ENCODE data around the gene SYNE1. TPM values are rescaled to one million over a fixed set of nuclear protein-coding genes. Genes with fewer than 3 reads are reported as not detected.

The SYNE1 gene
- total RNA-seq, 1 experiment from 2014 or later: 23.0 TPM

GRCh38 chr6:152123076-152123475 is 514.1 kb downstream of the SYNE1 start:
- ChIA-PET POLR2A (no interaction called here), CTCF (no interaction called here)
- Mint-ChIP-seq H3K27me3 (ENCODE audit: insufficient read depth, unreplicated experiment) (no peaks in the 10 kb centered on the region), H3K36me3 (ENCODE audit: insufficient read depth, unreplicated experiment) (no peaks in the 10 kb centered on the region), H3K4me1 (ENCODE audit: low read depth, unreplicated experiment) (no peaks in the 10 kb centered on the region), H3K9me3 (ENCODE audit: unreplicated experiment) (no peaks in the 10 kb centered on the region), H3K27ac (ENCODE audit: unreplicated experiment) (no peak overlapping the region), H3K4me3 (ENCODE audit: unreplicated experiment) (no peak overlapping the region)
- no peaks in the 10 kb centered on the region for H3K9me3 ChIP-seq
- intact Hi-C loops (cut with micrococcal nuclease; ENCODE audit: unreplicated experiment): loop anchor here (10.0 kb wide), 1 partner anchor 688 kb away; no protein-coding TSS in a partner anchor
- no peak for TF ChIP-seq CTCF (IDR thresholded peaks at IDR 0.05; ENCODE audit: insufficient read depth in 1 of 2, low read depth in 1 of 2, low read length in 1 of 2, severe bottlenecking in 1 of 2, unreplicated experiment in 1 of 2)
- BruUV-seq (replicated peaks): no TSS peak
- DNase-seq: no peak
- H3K36me3 ChIP-seq (ENCODE audit: control insufficient read depth, insufficient read depth, low read length): no peaks in the 10 kb centered on the region
- H3K4me1 ChIP-seq: no peaks in the 10 kb centered on the region
- no peaks in the 10 kb centered on the region for H3K27me3 ChIP-seq (replicated peaks; ENCODE audit: control insufficient read depth, insufficient read depth, low read length)
- H3K4me3 ChIP-seq (ENCODE audit: low read depth, low read length): no peak overlapping the region

GRCh38 chr6:152122434-152122833 is 514.7 kb downstream of the SYNE1 start:
- H3K9me3 Mint-ChIP-seq (ENCODE audit: unreplicated experiment): no peaks in the 10 kb centered on the region
- Histone ChIP-seq H3K27me3 (replicated peaks; ENCODE audit: control insufficient read depth, insufficient read depth, low read length) (no peaks in the 10 kb centered on the region), H3K4me3 (ENCODE audit: low read depth, low read length) (no peak overlapping the region), H3K9me3 (no peaks in the 10 kb centered on the region), H3K36me3 (ENCODE audit: control insufficient read depth, insufficient read depth, low read length) (no peaks in the 10 kb centered on the region), H3K4me1 (no peaks in the 10 kb centered on the region)
- no peak overlapping the region for H3K27ac Mint-ChIP-seq (ENCODE audit: unreplicated experiment)
- intact Hi-C loops (cut with micrococcal nuclease; ENCODE audit: unreplicated experiment): loop anchor here (10.0 kb wide), 1 partner anchor 688 kb away; no protein-coding TSS in a partner anchor
- no peak for TF ChIP-seq CTCF (IDR thresholded peaks at IDR 0.05; ENCODE audit: insufficient read depth in 1 of 2, low read depth in 1 of 2, low read length in 1 of 2, severe bottlenecking in 1 of 2, unreplicated experiment in 1 of 2)
- H3K4me1 Mint-ChIP-seq (ENCODE audit: low read depth, unreplicated experiment): no peaks in the 10 kb centered on the region
- DNase-seq: no peak
- H3K36me3 Mint-ChIP-seq (ENCODE audit: insufficient read depth, unreplicated experiment): no peaks in the 10 kb centered on the region
- CTCF ChIA-PET: no interaction called here
- H3K4me3 Mint-ChIP-seq (ENCODE audit: unreplicated experiment): no peak overlapping the region
- POLR2A ChIA-PET: no interaction called here
- H3K27me3 Mint-ChIP-seq (ENCODE audit: insufficient read depth, unreplicated experiment): no peaks in the 10 kb centered on the region
- no TSS peak for BruUV-seq (replicated peaks)

GRCh38 chr6:152121910-152122309 is 515.3 kb downstream of the SYNE1 start:
- POLR2A ChIA-PET: no interaction called here
- Mint-ChIP-seq H3K27ac (ENCODE audit: unreplicated experiment) (no peak overlapping the region), H3K4me3 (ENCODE audit: unreplicated experiment) (no peak overlapping the region), H3K4me1 (ENCODE audit: low read depth, unreplicated experiment) (no peaks in the 10 kb centered on the region), H3K27me3 (ENCODE audit: insufficient read depth, unreplicated experiment) (no peaks in the 10 kb centered on the region), H3K36me3 (ENCODE audit: insufficient read depth, unreplicated experiment) (no peaks in the 10 kb centered on the region), H3K9me3 (ENCODE audit: unreplicated experiment) (no peaks in the 10 kb centered on the region)
- DNase-seq: no peak
- Histone ChIP-seq H3K9me3 (no peaks in the 10 kb centered on the region), H3K27me3 (replicated peaks; ENCODE audit: control insufficient read depth, insufficient read depth, low read length) (no peaks in the 10 kb centered on the region), H3K36me3 (ENCODE audit: control insufficient read depth, insufficient read depth, low read length) (no peaks in the 10 kb centered on the region), H3K4me3 (ENCODE audit: low read depth, low read length) (no peak overlapping the region), H3K4me1 (no peaks in the 10 kb centered on the region)
- CTCF ChIA-PET: no interaction called here
- intact Hi-C loops (cut with micrococcal nuclease; ENCODE audit: unreplicated experiment): loop anchor here (10.0 kb wide), 1 partner anchor 687 kb away; no protein-coding TSS in a partner anchor
- no peak for TF ChIP-seq CTCF (IDR thresholded peaks at IDR 0.05; ENCODE audit: insufficient read depth in 1 of 2, low read depth in 1 of 2, low read length in 1 of 2, severe bottlenecking in 1 of 2, unreplicated experiment in 1 of 2)
- no TSS peak for BruUV-seq (replicated peaks)

Data from Caco-2 (cell line).